ENCODE data around the gene BIVM.

The BIVM gene

GRCh38 chr13:102881819-102882686, 83.1 kb downstream of the BIVM start:
- no peak for DNase-seq
